Measurements from ENCODE around the gene ABTB1.
"Not testable (repeated sequence)": the region's sequence is repeated elsewhere in the genome, so short reads cannot be mapped to it uniquely, and the experiment has no call there.

The ABTB1 gene

DNA sequence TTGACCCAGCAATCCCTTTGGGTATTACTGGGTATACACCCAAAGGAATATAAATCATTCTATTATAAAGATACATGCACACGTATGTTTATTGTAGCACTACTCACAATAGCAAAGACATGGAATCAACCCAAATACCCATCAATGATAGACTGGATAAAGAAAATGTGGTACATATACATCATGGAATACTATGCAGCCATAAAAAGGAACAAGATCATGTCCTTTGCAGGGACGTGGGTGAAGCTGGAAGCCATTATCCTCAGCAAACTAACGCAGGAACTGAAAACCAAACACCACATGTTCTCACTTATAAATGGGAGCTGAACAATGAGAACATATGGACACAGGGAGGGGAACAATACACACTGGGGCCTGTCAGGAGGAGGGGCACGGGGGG lies 32.1 kb downstream of the ABTB1 start:
- not testable (repeated sequence) for DNase-seq (ENCODE audit: low read depth)

DNA sequence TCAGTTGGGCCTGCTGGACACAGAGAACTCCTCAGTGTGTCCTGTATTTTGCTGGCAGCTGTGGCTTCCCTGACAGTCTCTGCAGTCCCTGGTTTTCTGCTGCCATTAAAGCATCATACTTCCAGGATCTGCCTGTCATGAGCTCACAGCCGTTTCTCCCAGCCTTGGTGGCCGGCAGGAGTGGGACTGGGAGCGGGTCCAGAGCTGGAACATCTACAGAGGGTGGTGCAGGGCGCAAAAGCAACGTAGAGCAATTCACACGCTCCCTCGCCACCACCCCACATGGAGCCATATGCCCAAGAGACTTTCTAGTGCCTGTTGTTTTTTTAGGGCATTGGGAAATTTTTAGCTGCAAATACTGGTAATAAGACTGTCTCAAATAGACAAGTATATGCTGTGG lies 33.6 kb downstream of the ABTB1 start:
- DNase-seq (ENCODE audit: low read depth): no peak

DNA sequence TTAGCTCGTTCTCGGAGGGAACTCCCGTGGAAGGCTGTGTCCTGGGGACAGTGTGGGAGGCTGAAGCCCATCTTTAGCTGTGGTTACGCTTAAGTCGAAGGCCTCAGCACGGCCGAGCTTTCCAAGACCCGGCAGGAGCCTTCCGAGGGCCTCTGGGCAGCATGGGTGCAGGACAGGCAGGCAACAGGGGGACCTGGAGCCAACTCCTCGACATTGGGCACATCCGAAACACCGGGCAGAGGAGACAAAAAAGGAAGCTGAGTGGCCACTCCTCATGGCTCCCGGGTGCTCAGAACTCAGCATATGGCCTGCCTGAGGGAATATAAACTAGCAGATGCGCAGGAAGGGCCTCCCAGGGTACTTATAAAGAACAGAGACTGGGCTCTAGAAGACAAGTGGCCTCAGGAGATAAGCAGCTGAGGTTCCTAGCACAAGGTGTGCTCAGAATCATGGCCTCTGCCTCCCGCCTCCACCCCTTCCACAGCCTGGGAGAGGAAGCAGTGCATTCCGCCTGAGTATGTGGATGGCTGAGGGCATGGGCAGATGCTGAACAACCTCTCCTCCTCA lies 34.1 kb downstream of the ABTB1 start:
- DNase-seq (ENCODE audit: low read depth): no peak

DNA sequence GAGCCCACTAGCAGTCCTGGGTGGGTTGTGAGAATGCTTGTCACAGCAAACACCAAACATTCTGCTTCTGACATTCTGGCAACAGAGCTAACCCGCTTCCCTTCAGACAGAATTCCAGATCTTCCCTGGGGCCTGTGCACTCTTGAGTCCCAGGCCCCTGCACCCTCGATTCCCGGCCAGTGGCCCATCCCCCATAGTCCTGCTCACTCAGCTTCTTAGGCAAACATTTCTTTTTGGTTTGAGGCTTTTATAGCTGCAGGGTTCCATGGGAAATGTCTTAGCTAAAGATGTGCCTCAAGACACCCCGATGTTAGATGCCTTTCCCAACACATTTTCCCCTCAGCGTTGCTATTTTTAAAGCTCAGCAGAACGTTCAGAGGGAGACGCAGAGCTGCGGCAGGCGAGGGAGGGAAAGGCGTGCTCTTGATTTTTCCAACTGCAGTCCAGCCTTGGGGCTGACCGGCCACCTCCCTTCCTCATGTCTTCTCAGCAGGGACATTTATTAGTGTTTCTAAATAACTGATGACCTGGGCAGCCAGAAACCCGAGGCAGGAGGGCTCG lies 35.2 kb downstream of the ABTB1 start:
- DNase-seq (ENCODE audit: low read depth): no peak

DNA sequence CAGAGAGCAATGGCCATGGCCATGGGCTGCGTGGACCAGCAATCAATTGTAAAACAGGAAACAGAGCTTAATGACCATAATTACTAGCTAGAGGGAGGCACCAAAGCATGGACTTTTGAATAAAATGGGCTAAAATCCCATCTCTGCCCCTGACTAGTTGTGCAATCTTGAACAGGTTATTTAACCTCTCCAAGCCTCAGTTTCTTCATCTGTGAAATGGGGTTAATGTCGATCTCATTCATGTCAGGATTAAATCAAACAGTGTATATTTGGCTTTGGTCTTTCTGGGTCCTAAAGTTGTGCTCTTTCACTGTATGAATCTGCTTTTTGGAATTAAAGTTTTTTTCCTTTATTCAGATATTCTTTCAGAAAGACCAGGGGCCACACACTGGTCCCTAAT lies 36.1 kb downstream of the ABTB1 start:
- no peak for DNase-seq (ENCODE audit: low read depth)

DNA sequence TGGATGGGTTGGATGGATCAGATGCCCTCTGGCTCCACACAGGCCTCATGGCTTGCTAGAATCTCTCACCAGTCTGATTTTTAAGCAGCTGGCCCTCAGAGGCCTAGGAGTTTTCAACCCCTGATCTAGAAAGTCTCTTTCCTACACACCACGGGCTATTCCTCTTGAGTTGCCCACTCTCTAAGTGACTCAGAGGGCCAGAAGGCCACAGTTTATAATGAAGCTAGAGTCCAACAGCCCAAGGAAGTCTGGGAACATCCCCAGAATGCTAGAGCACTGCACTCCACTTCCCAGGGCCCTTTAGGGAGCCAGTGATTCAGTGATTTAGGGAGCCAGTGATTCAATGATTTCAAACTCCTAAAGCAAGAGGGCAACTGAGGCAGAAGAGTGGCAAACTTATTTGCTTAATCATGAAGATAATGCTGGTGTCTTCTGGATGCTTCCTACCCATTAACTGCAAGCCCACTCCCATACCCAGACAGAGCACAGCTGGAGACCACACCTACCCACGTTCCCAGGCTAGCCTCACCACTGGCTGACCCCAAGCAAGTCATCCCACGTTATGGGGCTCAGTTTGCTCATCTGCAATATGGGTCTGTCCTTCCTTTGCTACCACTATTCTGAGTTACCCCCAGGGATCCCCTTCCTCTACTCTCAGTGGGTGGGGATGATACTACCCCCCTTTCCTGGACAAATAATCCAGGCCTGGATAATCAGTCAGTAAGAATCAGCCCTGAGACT lies 36.7 kb downstream of the ABTB1 start:
- no peak for DNase-seq (ENCODE audit: low read depth)

DNA sequence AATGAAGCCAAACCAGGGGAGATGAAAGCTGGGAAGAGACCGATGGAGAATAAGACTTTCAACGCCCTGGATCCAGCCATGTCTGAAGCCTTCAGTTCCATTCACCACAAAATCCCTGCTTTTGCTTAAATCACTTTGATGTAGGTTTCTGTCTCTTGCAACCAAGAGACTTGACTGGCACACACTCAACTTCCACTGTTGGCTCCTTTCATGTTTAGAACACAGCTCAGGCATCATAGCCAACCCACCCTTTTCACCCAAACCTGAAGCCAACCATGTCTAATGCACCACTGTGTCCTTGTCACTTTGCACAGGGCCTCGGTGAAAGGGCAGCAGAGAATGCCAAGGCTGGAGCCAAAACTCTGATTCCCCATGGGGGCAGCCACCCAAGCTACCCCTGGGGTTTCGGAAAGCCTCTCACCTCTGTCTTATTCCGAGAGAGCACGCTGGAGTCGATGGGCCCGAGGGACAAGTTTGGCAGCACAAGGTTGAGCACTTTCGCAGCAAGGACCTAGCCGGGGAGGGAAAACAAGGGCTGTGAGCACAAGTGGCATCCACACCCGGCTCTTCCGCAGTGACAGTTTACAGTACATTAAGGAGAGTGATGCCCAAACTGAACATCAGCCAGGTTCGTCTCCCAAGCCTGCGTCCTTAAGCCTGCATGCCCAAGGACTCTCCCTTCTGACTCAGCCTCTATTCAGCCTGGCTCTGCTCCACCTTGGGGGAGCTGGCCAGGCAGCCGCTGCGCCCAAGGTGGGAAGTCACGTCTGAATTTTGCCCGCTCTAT lies 37.6 kb downstream of the ABTB1 start:
- no peak for DNase-seq (ENCODE audit: low read depth)

DNA sequence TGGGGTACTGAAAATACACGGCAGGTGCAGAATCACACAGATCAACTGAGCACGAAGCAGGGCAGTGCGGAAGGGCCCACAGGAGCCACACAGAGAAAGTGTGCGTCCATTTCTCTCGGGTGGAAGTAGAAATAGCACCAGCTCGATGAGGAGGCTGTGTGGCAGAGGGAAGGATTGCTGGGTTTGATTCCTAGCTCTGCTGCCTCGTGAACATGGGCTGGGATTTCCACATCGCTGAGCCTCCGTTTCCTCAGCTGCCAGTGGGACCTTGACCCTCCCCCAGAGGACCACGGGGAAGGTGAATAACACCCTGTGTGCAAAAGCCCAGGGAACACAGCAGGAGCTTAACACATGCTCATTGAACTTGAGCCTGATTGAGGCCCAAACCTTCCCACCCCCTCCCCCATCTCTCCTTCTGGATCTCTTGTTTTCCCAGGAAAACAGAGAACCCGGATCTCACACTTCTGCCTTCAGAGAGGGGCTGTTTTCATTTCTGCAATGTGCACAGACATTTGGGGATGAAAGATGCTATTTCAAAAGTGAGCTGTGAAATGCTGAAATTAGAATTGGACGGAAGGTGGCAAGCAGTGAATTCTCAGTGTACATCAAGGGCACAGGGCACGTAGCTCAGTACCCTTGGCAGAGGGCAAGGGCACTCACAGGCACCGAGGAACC lies 38.4 kb downstream of the ABTB1 start:
- no peak for DNase-seq (ENCODE audit: low read depth)

DNA sequence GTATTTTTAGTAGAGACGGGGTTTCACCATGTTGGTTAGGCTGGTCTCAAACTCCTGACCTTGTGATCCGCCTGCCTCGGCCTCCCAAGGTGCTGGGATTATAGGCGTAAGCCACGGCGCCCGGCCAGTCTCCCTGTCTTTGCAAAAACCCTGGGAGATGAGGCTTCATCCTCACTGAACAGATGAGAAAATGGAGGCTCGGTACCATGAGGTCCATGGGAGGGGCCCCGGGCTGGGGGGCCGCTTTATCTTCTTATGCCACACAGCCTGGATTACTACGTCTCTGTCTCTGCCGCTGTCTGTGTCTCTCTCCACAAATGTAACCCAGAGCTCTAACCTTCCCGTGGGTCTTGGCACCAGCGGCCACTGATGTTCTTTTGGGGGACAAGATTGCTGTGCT lies 39.1 kb downstream of the ABTB1 start:
- DNase-seq (ENCODE audit: low read depth): no peak

DNA sequence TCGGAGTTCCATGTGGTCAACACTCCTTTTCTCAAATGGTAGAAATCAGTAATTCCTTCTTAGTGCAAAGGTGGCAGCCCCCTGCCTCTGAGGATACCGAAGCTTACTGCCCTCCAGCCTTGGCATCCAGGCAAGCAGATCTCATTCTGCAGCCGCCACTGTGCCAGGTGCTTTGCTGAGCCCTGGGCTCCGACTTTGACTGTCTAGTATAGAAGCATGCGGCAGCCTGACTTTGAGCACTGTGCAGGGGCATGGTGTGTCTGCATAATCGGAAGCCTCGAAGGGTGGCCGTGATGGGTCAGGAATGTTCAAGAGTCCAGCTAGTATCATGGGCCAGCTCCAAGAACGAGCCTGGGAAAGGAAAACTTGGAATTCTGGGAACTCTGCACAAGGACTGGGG lies 39.7 kb downstream of the ABTB1 start:
- no peak for DNase-seq (ENCODE audit: low read depth)

DNA sequence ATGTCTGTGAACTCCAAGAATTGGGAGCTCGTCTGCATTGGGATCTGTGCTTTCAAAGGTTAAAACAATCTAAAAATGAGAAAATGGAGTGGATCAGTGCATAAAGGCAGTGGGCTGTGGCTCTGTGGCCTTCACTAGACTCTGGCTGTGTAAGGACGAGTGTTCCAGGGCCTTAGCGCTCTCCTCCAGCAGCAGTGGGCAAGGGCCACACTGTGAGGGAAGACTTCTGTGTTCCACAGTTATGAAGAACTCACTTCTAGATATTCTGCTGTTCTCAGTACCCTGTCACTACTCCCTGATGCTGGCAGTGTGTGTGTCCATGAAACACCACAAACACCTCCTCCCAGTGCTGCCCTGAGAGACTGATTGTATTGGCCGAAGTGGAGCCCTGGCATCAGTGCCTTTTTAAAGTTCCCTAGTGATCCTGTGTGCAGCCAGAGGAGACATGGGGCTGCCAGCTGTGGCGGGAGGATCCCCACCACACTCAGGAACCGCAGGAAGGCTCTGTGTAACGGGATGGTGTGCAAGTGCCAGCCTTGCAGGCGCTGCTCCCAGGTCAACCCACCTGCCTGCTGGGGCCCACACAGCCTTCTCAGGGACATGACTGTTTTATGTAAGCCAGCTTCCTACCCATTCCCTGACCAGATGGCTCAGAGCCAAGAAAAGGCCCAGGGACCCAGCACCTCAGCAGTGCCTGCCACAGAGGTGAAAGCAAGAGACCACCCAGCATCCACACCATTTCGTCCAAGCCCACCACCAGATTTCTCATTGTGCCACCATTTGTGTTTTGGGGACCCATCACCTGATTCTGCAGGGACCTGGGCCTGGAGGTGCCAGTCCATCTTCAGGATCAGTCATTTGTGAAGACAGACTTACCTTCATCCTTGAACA lies 40.4 kb downstream of the ABTB1 start:
- no peak for DNase-seq (ENCODE audit: low read depth)

DNA sequence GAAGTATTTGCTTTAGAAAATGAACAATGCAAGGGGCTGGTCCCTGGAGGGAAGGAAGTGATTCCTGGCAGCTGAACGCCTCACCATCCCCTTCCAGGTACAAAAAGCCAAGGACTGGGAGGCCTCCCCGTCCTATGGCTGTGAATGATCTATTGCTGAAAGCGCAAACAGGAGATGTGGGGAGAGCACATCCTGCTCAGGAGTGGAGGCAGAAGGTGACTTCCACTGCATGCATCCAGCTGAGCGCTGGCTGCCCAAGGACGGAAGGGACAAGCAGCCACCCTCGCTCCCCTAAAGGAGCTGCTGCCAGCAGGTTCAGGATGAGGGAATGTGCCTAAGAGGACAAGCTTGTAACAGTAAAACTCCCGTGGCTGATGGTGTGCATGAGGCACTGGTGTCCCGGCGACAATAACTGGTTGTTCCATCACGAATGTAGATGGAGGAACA lies 41.4 kb downstream of the ABTB1 start:
- no peak for DNase-seq (ENCODE audit: low read depth)

DNA sequence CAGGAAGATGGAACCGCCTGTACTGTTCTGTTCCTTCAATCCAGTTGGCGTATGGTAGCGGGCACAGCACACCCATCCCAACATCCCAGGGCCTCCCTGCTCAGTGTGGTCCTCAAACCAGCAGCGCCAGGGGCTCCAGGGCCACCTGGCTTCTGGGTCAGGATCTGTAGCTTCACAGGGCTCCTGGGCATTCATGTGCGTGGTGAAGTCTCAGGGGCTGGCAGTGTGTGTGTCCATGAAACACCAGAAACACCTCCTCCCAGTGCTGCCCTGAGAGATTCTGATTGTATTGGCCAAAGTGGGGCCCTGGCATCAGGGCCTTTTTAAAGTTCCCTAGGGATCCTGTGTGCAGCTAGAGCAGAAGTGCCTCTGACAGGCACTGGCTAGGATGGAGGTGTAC lies 42.1 kb downstream of the ABTB1 start:
- DNase-seq (ENCODE audit: low read depth): no peak

DNA sequence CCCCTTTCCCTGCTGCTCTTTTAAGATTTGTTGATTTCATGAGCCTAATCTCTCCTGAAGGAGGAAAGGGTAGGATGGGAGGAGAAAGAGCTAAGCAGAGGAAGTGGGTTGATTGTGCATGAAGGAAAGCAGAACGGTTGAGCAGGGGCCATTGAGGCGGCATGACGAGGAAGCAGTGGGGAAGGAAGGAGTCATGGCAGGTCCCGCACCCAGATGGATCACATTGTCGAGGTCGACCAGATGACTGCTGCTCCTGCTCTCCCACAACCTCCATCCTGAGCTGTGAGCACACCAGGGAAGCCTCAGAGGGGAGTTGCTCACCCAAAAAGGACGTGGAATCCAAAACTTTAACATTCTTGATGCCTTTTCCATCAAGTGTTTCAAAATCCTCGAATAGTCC lies 42.8 kb downstream of the ABTB1 start:
- no peak for DNase-seq (ENCODE audit: low read depth)

DNA sequence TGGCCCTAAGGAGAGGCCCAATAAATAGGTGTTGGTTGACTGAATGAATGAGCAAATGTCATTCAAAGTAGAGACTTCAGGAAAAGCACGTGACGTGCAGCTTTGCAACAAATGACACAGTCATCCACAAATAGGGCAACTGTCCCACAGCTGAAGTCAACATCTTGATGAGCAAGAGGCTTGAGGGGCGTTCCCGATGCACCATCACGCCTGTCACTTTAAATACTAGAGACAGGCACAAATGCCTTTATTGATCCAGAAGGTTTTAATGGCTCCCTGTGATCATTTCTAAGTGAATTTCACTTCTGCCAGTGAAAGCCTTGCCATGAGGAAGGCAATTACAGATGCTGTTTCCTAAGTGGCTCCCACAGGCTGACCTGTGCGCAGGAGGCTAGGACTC lies 43.6 kb downstream of the ABTB1 start:
- no peak for DNase-seq (ENCODE audit: low read depth)

DNA sequence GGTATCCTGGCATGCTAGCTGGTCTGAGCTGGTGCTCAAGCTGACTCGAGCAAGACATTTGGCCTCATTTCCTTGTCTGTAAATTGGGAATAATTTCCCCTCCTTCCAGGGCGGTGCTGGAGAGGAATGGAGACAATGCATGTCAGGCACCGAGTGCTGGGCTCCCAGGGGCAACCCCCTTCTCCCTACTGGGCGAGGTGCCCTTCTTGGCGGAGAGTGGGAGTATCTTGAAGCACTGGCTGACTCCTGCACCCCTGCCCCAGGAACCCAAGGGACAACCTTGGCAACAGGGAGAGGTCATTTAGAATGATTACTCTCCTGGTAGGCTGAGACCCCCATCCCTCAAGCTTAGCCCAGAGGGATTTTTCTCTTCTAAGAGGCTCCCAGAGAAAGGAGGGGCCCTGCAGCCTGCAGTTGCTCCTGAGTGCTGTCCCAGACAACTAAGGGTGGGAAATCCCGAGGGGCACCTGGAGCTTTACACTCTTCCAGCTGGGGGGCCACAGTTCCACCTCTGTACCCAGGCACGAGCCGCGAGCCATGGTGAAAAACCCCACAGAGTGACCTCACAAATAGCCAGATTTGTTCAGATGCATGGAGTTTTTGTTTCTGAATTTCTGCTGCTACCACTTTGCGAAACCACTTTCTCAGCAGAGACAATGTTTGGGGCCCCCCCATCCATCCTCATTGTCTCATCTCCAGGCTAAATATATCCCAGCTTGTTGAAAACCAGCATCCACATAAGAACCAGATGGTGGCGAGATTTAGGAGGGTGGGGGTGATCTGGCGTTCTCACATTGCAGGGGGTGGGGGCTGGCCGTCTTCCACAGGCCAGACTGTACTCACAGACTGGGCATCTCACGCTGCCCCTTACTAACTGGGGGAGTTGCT lies 44.8 kb downstream of the ABTB1 start:
- no peak for DNase-seq (ENCODE audit: low read depth)

DNA sequence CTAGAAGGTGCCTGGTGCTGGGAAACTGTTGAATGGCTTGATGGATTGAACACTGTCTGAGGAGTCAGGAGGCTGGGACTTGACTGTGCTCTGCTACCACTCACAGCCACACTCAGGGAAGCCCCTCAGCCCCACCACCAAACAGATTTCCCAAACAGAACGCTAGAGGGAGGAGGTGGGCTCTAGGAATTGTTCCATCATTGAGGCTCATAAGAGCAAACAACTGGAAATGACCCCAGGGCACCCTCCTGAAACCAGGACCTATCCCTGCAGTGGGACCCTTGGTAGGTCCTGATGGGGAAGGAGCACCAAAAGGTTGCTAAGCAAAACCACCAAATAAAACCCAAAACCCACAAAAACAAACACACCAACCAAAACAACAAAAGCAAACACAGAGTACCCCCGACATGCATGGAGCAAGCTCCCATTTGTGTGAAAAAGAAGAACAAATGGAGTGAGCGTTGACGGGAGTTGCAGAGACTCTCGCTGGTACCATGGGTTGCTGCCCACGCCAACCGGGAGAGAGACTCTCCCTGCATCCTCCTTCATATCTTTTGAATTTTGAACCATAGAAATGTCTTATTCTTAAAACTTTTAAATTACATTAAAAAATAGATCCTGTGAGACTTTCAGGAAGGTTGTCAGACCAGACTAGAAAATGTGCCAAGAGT lies 45.6 kb downstream of the ABTB1 start:
- DNase-seq (ENCODE audit: low read depth): no peak

DNA sequence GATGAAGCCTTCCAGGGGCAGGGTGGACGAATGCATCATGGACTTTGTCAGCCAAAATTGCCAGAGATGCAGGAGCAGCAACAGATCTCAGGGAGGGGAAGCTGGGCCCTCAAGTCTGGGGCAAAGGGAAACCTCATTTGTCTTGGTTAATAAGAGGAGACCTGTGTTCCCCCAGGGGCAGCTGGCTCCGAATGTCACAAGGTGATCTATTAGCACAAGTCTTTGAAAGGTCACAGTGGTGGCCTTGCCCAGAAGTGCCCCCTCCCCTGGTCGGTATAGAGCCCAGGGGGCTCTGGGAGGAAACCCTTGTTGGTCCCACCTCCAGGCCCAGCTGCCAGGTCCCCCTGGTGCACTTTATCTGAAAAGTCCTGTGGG lies 46.2 kb downstream of the ABTB1 start:
- DNase-seq (ENCODE audit: low read depth): no peak

DNA sequence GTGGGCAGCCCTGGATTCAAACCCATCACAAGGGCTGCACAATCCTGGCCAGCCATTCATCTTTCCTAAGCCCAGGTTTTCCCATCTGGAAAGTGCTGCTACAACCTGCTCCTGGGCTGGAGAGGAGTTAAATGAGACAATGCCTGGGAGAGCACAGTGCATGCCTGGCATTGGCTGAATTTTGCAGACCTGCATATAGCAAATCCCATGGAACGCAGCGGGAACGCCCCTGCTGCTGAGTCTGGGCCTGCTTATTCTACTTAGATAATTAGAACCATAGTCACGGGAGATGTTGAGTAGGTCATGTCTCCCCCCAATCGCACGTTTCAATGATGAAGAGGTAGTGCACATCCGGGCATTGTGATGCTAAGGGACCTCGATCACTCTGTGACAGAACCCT lies 46.6 kb downstream of the ABTB1 start:
- no peak for DNase-seq (ENCODE audit: low read depth)

All from activated T-helper 9 cell treated with anti-CD3 and anti-CD28 coated beads, Interleukin-2, amount 50 U/mL, for 16 hours (primary cell).